Thyroid gland (tissue), 4 donors: ENCODE measurements around the gene ZNF629. TPM values are rescaled to one million over a fixed set of nuclear protein-coding genes. Genes with fewer than 3 reads are reported as not detected.

Experiments
- DNase-seq, 2 donors: peaks; one replicate each; pipeline ENCODE4 v3.0.0-alpha.2; 2019
- H3K27ac ChIP-seq, 3 donors: fragments of 200-600 bp; sonication (generic); 1 replicate in 2 of 3; 2 replicates in 1 of 3; pipeline ENCODE4 v1.5.1; 2016 to 2019; ENCODE audit warnings: mild to moderate bottlenecking in 1 of 3, moderate library complexity in 1 of 3
- H3K27me3 ChIP-seq: fragments of 200-600 bp; sonication (generic); one replicate; pipeline ENCODE4 v1.5.1; 2019
- H3K36me3 ChIP-seq, 2 donors: fragments of 200-600 bp; sonication (generic); one replicate each; pipeline ENCODE4 v1.5.1; 2016 to 2019
- H3K4me1 ChIP-seq, 2 donors: fragments of 200-600 bp; sonication (generic); one replicate each; pipeline ENCODE4 v1.5.1; 2017 to 2019
- H3K4me3 ChIP-seq, 3 donors: fragments of 200-600 bp; sonication (generic); replicated peaks in 1 of 3; 1 replicate in 2 of 3; 2 replicates in 1 of 3; pipeline ENCODE4 v1.5.1; 2016; ENCODE audit warnings: mild to moderate bottlenecking in 1 of 3
- H3K9me3 ChIP-seq: fragments of 200-600 bp; sonication (generic); one replicate; pipeline ENCODE4 v1.5.1; 2017
- POLR2A ChIP-seq, 2 donors: fragments of 450-650 bp; IDR thresholded peaks; one replicate each; pipeline ENCODE4 v1.6.1; 2017; ENCODE audit warnings: antibody characterized with exemption in 2 of 2, mild to moderate bottlenecking in 2 of 2, moderate library complexity in 1 of 2
- WGBS, 2 donors: methylation state at CpG; one replicate each; pipeline ENCODE4 v1.1.5; 2017; 5-methylcytosine and 5-hydroxymethylcytosine counted together
- intact Hi-C: fragments of 100-400 bp; cut with DNase I; formaldehyde crosslinking; loops from one replicate; pipeline ENCODE4 v1.15.1; 2023
- total RNA-seq, 4 donors: library from RNA; depleted of rRNA; stranded (reverse); fragments of >200 nt; gene quantifications; one replicate each; pipeline ENCODE4 v1.2.3, GENCODE V29; 2016
- TF ChIP-seq, protein P1 (sequence below), 6 experiments: fragments of 200-600 bp in 3 of 6; fragments of 450-650 bp in 3 of 6; sonication (generic) in 3 of 6; IDR thresholded peaks; one replicate each; pipeline ENCODE4 v1.5.1; 2016 to 2019; ENCODE audit warnings: antibody characterized with exemption in 6 of 6, mild to moderate bottlenecking in 2 of 6, inconsistent platforms in 1 of 6, moderate library complexity in 1 of 6

ZNF629 gene
- total RNA-seq, 4 donors from 2014 or later: 14.5 to 26.7 (median 19.0) TPM

DNA sequence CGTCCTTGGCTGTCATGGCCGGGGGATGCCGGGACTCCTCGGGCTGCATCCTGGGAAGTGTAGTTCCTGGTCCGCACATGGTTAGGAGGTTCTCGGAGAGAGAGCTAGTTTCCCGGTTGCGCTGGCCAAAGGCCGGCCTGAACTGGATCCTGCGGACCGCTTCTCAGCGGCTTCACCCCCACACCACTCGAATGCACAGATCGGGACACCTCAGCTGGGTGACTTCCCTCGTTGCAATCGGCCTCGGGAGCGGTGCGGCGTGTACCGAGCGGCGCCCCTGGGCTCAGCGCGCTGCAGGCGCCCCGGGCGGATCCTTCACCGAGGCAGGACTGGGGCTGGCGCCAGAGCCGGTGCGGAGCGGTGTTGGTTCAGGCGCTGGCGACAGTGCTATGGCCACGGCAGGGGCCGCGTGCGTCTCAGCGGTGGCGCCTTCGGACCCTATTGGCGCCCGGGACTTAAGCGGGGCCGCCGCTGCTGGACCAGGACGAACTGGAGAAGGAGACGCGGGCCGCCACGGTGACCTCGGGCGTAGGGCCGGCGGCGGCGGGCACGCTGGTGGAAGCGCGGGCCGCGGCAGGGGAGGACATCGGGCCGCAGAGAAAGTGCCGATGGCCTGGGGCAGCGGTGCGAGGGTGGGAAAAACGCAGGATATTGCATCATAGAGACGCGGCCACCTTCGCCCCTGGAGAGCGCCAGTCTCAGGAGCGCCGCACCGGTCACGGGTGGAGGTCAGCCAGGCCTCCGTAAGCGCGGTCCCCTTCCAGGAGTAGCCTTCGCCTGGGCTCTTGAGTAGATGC, 11.4 kb downstream of the ZNF629 start:
- TF ChIP-seq, protein P1, sequence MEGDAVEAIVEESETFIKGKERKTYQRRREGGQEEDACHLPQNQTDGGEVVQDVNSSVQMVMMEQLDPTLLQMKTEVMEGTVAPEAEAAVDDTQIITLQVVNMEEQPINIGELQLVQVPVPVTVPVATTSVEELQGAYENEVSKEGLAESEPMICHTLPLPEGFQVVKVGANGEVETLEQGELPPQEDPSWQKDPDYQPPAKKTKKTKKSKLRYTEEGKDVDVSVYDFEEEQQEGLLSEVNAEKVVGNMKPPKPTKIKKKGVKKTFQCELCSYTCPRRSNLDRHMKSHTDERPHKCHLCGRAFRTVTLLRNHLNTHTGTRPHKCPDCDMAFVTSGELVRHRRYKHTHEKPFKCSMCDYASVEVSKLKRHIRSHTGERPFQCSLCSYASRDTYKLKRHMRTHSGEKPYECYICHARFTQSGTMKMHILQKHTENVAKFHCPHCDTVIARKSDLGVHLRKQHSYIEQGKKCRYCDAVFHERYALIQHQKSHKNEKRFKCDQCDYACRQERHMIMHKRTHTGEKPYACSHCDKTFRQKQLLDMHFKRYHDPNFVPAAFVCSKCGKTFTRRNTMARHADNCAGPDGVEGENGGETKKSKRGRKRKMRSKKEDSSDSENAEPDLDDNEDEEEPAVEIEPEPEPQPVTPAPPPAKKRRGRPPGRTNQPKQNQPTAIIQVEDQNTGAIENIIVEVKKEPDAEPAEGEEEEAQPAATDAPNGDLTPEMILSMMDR (IDR thresholded peaks at IDR 0.05): no peak
- TF ChIP-seq POLR2A (IDR thresholded peaks at IDR 0.05): peak in 1 of 2 donors; percentile 58
- peak overlapping the region; percentile 78 to 90 (median 78) for H3K27ac ChIP-seq
- H3K27me3 ChIP-seq: no peaks in the 10 kb centered on the region
- 0% methylated on average over 12 to 19 of the region's 81 CpGs for whole genome bisulfite sequencing, 2 donors
- peaks cover 10 to 16% of the 10 kb centered on the region in 2 donors for H3K4me1 ChIP-seq
- peaks cover 27 to 31% of the 10 kb centered on the region in 2 donors for H3K36me3 ChIP-seq
- intact Hi-C loops: no loop called here
- H3K4me3 ChIP-seq: peak overlapping the region; percentile 13 to 73 (median 71)
- H3K9me3 ChIP-seq: no peaks in the 10 kb centered on the region
- DNase-seq: peak; percentile 84 to 89

DNA sequence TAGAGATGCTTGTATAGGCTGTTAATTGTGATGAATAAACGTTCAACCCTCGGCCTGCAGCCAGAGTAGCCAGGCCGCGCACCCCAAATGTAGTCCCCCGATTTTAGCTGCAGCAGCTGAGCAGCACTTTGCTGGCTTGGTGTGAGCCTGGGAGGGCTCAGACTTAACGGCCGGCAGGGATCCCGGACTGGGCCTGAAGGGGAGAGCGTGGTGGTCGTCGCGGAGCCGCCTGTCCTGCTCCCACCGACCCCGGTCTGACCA, 11.9 kb downstream of the ZNF629 start:
- 12% methylated on average over 15 of the region's 15 CpGs; no CpG with 5 or more reads in 1 of the 2 donors for WGBS, 2 donors
- no peaks in the 10 kb centered on the region for H3K9me3 ChIP-seq
- TF ChIP-seq, protein P1 (IDR thresholded peaks at IDR 0.05): no peak
- no peak for TF ChIP-seq POLR2A (IDR thresholded peaks at IDR 0.05)
- H3K36me3 ChIP-seq: peaks cover 33 to 36% of the 10 kb centered on the region in 2 donors
- peak overlapping the region in 2 of 3 donors; percentile 71 to 73 for H3K4me3 ChIP-seq
- H3K27me3 ChIP-seq: no peaks in the 10 kb centered on the region
- H3K4me1 ChIP-seq: peaks cover 10 to 16% of the 10 kb centered on the region in 2 donors
- intact Hi-C loops: no loop called here
- DNase-seq: no peak
- H3K27ac ChIP-seq: peak overlapping the region in 2 of 3 donors; percentile 78 to 90

DNA sequence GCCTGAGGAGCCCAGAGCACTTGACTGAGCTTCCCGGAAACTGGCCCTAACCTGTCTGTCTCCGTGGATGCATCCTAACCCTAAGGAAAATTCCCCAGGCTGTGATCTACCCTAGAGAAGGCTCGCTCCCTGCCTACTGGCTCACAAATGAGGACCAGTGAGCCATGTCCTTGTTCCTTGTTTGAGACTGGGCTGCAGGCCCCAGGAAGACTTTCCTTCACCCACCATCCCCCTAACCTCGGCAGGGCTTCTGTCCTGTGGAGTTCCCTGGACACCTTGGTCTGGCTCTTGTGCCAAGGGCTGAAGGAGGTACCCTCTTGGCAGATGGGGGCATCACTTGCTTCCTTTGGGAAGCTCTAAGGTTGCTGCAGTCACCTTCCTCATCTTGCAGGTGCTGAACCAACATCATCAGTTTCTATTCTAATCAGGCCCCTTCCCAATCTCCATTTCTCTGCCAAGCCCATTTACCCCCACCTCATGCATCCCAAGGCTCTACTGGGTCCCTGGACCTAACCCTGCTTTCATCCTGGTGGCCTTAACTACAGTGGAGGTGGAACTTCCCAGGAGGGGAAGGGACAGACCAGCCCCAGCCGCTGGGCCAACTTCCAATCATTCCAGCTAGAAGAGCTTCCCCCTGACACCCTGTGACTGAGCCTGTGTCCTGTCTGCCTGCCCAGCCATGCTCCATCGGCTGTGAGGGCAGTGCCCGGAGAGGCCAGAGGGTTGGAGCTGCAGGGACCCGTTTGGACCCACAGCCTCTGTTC, 12.5 kb downstream of the ZNF629 start:
- Histone ChIP-seq H3K9me3 (no peaks in the 10 kb centered on the region), H3K4me1 (peaks cover 10 to 16% of the 10 kb centered on the region in 2 donors), H3K4me3 (peak overlapping the region in 1 of 3 donors; percentile 73), H3K36me3 (peaks cover 38 to 41% of the 10 kb centered on the region in 2 donors), H3K27me3 (no peaks in the 10 kb centered on the region), H3K27ac (peak overlapping the region in 2 of 3 donors; percentile 78 to 90)
- 51 to 52% methylated on average over 7 to 8 of the region's 8 CpGs for WGBS, 2 donors
- no peak for TF ChIP-seq POLR2A (IDR thresholded peaks at IDR 0.05)
- TF ChIP-seq, protein P1 (IDR thresholded peaks at IDR 0.05): no peak
- intact Hi-C loops: no loop called here
- DNase-seq: peak; percentile 44 to 56

DNA sequence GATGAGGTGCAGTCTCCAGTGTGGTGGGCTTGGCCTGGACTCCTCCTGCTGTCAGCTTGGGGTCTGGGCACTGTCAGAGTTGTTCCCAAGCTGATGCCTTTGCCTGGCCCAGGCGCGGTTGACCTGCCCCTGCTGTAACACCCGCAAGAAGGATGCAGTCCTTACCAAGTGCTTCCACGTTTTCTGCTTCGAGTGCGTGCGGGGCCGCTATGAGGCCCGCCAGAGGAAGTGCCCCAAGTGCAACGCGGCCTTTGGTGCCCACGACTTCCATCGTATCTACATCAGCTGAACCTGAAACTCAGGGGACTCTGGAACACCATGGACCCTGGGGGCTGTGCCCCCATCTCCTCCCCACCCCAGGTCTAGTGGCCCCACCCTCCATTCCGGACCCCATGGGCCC, 13.2 kb downstream of the ZNF629 start:
- WGBS, 2 donors: 87 to 95% methylated on average over 13 to 14 of the region's 14 CpGs
- no peak for DNase-seq
- no peaks in the 10 kb centered on the region for H3K9me3 ChIP-seq
- no peak overlapping the region for H3K4me3 ChIP-seq
- intact Hi-C loops: no loop called here
- peaks cover 45 to 48% of the 10 kb centered on the region in 2 donors for H3K36me3 ChIP-seq
- H3K27me3 ChIP-seq: no peaks in the 10 kb centered on the region
- TF ChIP-seq, protein P1 (IDR thresholded peaks at IDR 0.05): no peak
- TF ChIP-seq POLR2A (IDR thresholded peaks at IDR 0.05): no peak
- no peak overlapping the region for H3K27ac ChIP-seq
- H3K4me1 ChIP-seq: peaks cover 10 to 16% of the 10 kb centered on the region in 2 donors

DNA sequence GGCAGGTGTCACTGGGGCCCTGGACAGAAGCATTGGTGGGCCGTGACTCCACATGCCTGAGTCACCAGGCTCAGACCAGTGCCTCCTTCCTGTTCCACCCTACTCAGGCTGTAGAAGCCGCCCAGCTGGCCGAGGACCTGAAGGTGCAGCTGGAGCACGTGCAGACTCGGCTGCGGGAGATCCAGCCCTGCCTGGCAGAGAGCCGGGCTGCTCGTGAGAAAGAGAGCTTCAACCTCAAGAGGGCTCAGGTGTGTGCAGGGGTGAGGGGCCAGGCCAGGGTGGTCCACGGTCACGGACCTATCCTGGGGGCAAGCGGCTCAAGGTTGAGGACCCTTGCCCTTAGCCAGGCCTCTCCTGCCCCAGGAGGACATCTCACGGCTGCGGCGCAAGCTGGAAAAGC, 15.3 kb downstream of the ZNF629 start:
- WGBS, 2 donors: 88% methylated on average over 7 to 10 of the region's 14 CpGs
- H3K4me1 ChIP-seq: peaks cover 10 to 14% of the 10 kb centered on the region in 2 donors
- no peak overlapping the region for H3K4me3 ChIP-seq
- no peak for DNase-seq
- no peaks in the 10 kb centered on the region for H3K27me3 ChIP-seq
- no peaks in the 10 kb centered on the region for H3K9me3 ChIP-seq
- TF ChIP-seq, protein P1 (IDR thresholded peaks at IDR 0.05): no peak
- TF ChIP-seq POLR2A (IDR thresholded peaks at IDR 0.05): no peak
- peaks cover 65 to 68% of the 10 kb centered on the region in 2 donors for H3K36me3 ChIP-seq
- no peak overlapping the region for H3K27ac ChIP-seq
- intact Hi-C loops: no loop called here
